B cell (primary cell): ENCODE measurements around the gene PSD4.

Source experiments
- CTCF ChIP-seq: fragments of 200-600 bp; IDR thresholded peaks from one replicate; pipeline ENCODE4 v1.8.0; 2022; ENCODE audit warnings: antibody characterized with exemption, mild to moderate bottlenecking
- EZH2 ChIP-seq: IDR thresholded peaks from 2 replicates; pipeline ENCODE4 v1.6.1; 2012; ENCODE audit warnings: borderline replicate concordance, low read depth, mild to moderate bottlenecking, moderate library complexity, low read length; ENCODE audit not compliant: insufficient read depth, poor library complexity, severe bottlenecking

- TF ChIP-seq CTCF (no peak), EZH2 (no peak)
These were observed 32.3 kb upstream of the PSD4 start for GRCh38 chr2:113141451-113141850.
